H1 (cell line): ENCODE results near the gene TBC1D17. TPM values are rescaled to one million over a fixed set of nuclear protein-coding genes. Genes with fewer than 3 reads are reported as not detected.

Experiments used
- CTCF ChIA-PET: fragments of 300-600 bp; sonication (Branson Sonifier 250); formaldehyde crosslinking; loops from one replicate; lab custom pipeline; 2021; ENCODE audit not compliant: partially characterized antibody; lab: Charles Lee
- POLR2A ChIA-PET: fragments of 300-600 bp; sonication (Branson Sonifier 250); formaldehyde crosslinking; loops from one replicate; lab custom pipeline; 2021; ENCODE audit warnings: inconsistent platforms; ENCODE audit not compliant: partially characterized antibody; lab: Charles Lee
- DNase-seq, 2 experiments: peaks; one replicate each; pipeline versions ENCODE4 v3.0.0 to v3.0.0-alpha.2; 2010 to 2022; ENCODE audit warnings: low spot score in 2 of 2, low read depth in 1 of 2, mixed read lengths in 1 of 2
- FAIRE-seq: peaks from 2 replicates; lab custom pipeline; 2011; peaks lifted over from hg19 to GRCh38; lab: Jason Lieb, UNC
- H2AFZ ChIP-seq: 2 replicates; pipeline ENCODE4 v1.8.1; 2012; ENCODE audit warnings: low read length, inconsistent platforms
- H2AK5ac ChIP-seq: 2 replicates; pipeline ENCODE4 v1.6.1; 2013; ENCODE audit warnings: low read depth, low read length
- H2BK120ac ChIP-seq: replicated peaks from 2 replicates; pipeline ENCODE3; 2013; ENCODE audit warnings: low read depth, low read length, inconsistent platforms
- H2BK12ac ChIP-seq: 2 replicates; pipeline ENCODE4 v1.6.1; 2013; ENCODE audit warnings: low read depth, low read length
- H2BK15ac ChIP-seq: 2 replicates; pipeline ENCODE4 v1.6.1; 2013; ENCODE audit warnings: low read length
- H2BK20ac ChIP-seq: 2 replicates; pipeline ENCODE4 v1.6.1; 2013; ENCODE audit warnings: low read length
- H2BK5ac ChIP-seq: 2 replicates; pipeline ENCODE4 v1.6.1; 2013; ENCODE audit warnings: low read depth, low read length
- H3K14ac ChIP-seq: 2 replicates; pipeline ENCODE4 v1.6.1; 2013; ENCODE audit warnings: inconsistent platforms; ENCODE audit not compliant: insufficient read length
- H3K18ac ChIP-seq: 2 replicates; pipeline ENCODE4 v1.6.1; 2013; ENCODE audit warnings: low read length; ENCODE audit errors: extremely low read depth
- H3K23ac ChIP-seq: 2 replicates; pipeline ENCODE4 v1.6.1; 2013; ENCODE audit warnings: inconsistent platforms; ENCODE audit not compliant: insufficient read length
- H3K23me2 ChIP-seq: 2 replicates; pipeline ENCODE4 v1.6.1; 2013; ENCODE audit warnings: low read depth, low read length
- H3K27ac ChIP-seq: 2 replicates; pipeline ENCODE4 v1.6.1; 2011; ENCODE audit warnings: low read depth, low read length, inconsistent platforms
- H3K27me3 ChIP-seq, 4 experiments: replicated peaks in 1 of 4; 1 replicate in 1 of 4; 2 replicates in 3 of 4; pipeline versions ENCODE4 v1.6.1 to v1.8.1; 2011 to 2013; ENCODE audit warnings: low read length in 3 of 4, mild to moderate bottlenecking in 3 of 4, inconsistent platforms in 2 of 4, mixed read lengths in 2 of 4, moderate library complexity in 1 of 4; ENCODE audit not compliant: control insufficient read depth in 3 of 4, insufficient read depth in 3 of 4; ENCODE audit errors: extremely low read depth in 1 of 4
- H3K36me3 ChIP-seq, 4 experiments: 2 replicates each; pipeline versions ENCODE4 v1.6.1 to v1.8.1; 2011 to 2013; ENCODE audit warnings: mild to moderate bottlenecking in 4 of 4, low read length in 3 of 4, moderate library complexity in 2 of 4, control low read depth in 1 of 4, inconsistent platforms in 1 of 4; ENCODE audit not compliant: insufficient read depth in 4 of 4, control insufficient read depth in 2 of 4
- H3K4ac ChIP-seq: replicated peaks from 2 replicates; pipeline ENCODE3; 2013; ENCODE audit warnings: low read length, low read depth, mixed read lengths, inconsistent platforms; ENCODE audit not compliant: insufficient read length
- H3K4me1 ChIP-seq, 4 experiments: replicated peaks in 1 of 4; 1 replicate in 1 of 4; 2 replicates in 3 of 4; pipeline versions ENCODE4 v1.6.1 to v1.8.1; 2011 to 2013; ENCODE audit warnings: low read length in 3 of 4, inconsistent platforms in 2 of 4, mixed read lengths in 1 of 4; ENCODE audit not compliant: insufficient read depth in 4 of 4, control insufficient read depth in 3 of 4
- H3K4me2 ChIP-seq, 2 experiments: 2 replicates each; pipeline versions ENCODE4 v1.6.1 to v1.8.1; 2011 to 2013; ENCODE audit warnings: low read depth in 2 of 2, low read length in 2 of 2, control low read depth in 1 of 2, inconsistent platforms in 1 of 2, mild to moderate bottlenecking in 1 of 2; ENCODE audit not compliant: insufficient read depth in 1 of 2
- H3K4me3 ChIP-seq, 4 experiments: fragments of 200-600, 300-600 bp in 1 of 4; sonication (generic), shearing (Covaris generic), sonication (Bioruptor Twin) in 1 of 4; 2 replicates each; pipeline versions ENCODE4 v1.5.1 to v1.8.1; 2011 to 2016; ENCODE audit warnings: low read length in 4 of 4, low read depth in 3 of 4, control low read depth in 2 of 4, inconsistent platforms in 2 of 4, mild to moderate bottlenecking in 2 of 4, mixed read lengths in 1 of 4, moderate library complexity in 1 of 4; ENCODE audit not compliant: insufficient read depth in 2 of 4; ENCODE audit errors: extremely low read depth in 1 of 4
- H3K56ac ChIP-seq: replicated peaks from 2 replicates; pipeline ENCODE3; 2013; ENCODE audit warnings: low read depth, mild to moderate bottlenecking, mixed read lengths, low read length, inconsistent platforms; ENCODE audit not compliant: insufficient read length
- H3K79me1 ChIP-seq: 2 replicates; pipeline ENCODE4 v1.6.1; 2013; ENCODE audit warnings: low read depth, low read length, control low read depth
- H3K79me2 ChIP-seq, 2 experiments: 2 replicates each; pipeline versions ENCODE4 v1.6.1 to v1.8.1; 2012 to 2013; ENCODE audit warnings: low read length in 2 of 2, mild to moderate bottlenecking in 2 of 2, inconsistent platforms in 1 of 2; ENCODE audit not compliant: insufficient read depth in 2 of 2, control insufficient read depth in 1 of 2
- H3K9ac ChIP-seq, 4 experiments: replicated peaks in 1 of 4; 1 replicate in 1 of 4; 2 replicates in 3 of 4; pipeline versions ENCODE4 v1.6.1 to v1.8.1; 2011 to 2013; ENCODE audit warnings: low read depth in 3 of 4, low read length in 3 of 4, control low read depth in 2 of 4, mild to moderate bottlenecking in 2 of 4, moderate library complexity in 2 of 4, inconsistent platforms in 1 of 4; ENCODE audit errors: extremely low read depth in 1 of 4
- H3K9me3 ChIP-seq, 2 experiments: 2 replicates each; pipeline versions ENCODE4 v1.6.1 to v1.8.1; 2012 to 2013; ENCODE audit warnings: mild to moderate bottlenecking in 2 of 2, moderate library complexity in 2 of 2, control low read depth in 1 of 2, inconsistent platforms in 1 of 2, low read depth in 1 of 2, low read length in 1 of 2, mixed read lengths in 1 of 2; ENCODE audit not compliant: insufficient read depth in 2 of 2
- H4K20me1 ChIP-seq, 2 experiments: replicated peaks in 1 of 2; 2 replicates each; pipeline versions ENCODE3 to v1.8.1; 2011 to 2013; ENCODE audit warnings: inconsistent platforms in 2 of 2, low read length in 2 of 2, mild to moderate bottlenecking in 1 of 2; ENCODE audit not compliant: insufficient read depth in 2 of 2, control insufficient read depth in 1 of 2
- H4K5ac ChIP-seq: 2 replicates; pipeline ENCODE4 v1.6.1; 2013; ENCODE audit warnings: low read length, low read depth, mixed read lengths, inconsistent platforms; ENCODE audit not compliant: insufficient read length
- H4K8ac ChIP-seq: 2 replicates; pipeline ENCODE4 v1.8.0; 2013; ENCODE audit warnings: mild to moderate bottlenecking, moderate library complexity, low read length, inconsistent platforms; ENCODE audit not compliant: insufficient read depth; ENCODE audit errors: extremely low read depth
- H4K91ac ChIP-seq: replicated peaks from 2 replicates; pipeline ENCODE3; 2013; ENCODE audit warnings: low read length, mixed read lengths, inconsistent platforms; ENCODE audit not compliant: insufficient read length
- CHD1 ChIP-seq: IDR thresholded peaks from 2 replicates; pipeline ENCODE4 v1.6.1; 2012; ENCODE audit warnings: low read depth, low read length, improper control_type of control experiment
- FOSL1 ChIP-seq: IDR thresholded peaks from 2 replicates; pipeline ENCODE4 v1.6.1; 2011; ENCODE audit warnings: mild to moderate bottlenecking, low read depth, low read length, moderate library complexity; ENCODE audit not compliant: insufficient read depth
- HDAC2 ChIP-seq, 2 experiments: fragments of 300-600 bp in 1 of 2; sonication (generic) in 1 of 2; IDR thresholded peaks; 2 replicates each; pipeline ENCODE4 v1.6.1; 2011 to 2012; ENCODE audit warnings: low read depth in 2 of 2, low read length in 2 of 2, mild to moderate bottlenecking in 2 of 2, moderate library complexity in 2 of 2, borderline replicate concordance in 1 of 2, inconsistent platforms in 1 of 2
- JUND ChIP-seq: IDR thresholded peaks from 2 replicates; pipeline ENCODE4 v1.6.1; 2011; ENCODE audit warnings: mild to moderate bottlenecking, improper control_type of control experiment, low read length
- POLR2AphosphoS5 ChIP-seq: IDR thresholded peaks from 2 replicates; pipeline ENCODE4 v1.6.1; 2011; ENCODE audit warnings: low read depth, low read length
- RNF2 ChIP-seq: fragments of 200-900, 300-1000 bp; sonication (generic); IDR thresholded peaks from 2 replicates; pipeline ENCODE4 v1.7.1; 2016; ENCODE audit warnings: borderline replicate concordance, low read depth, mild to moderate bottlenecking, antibody characterized with exemption, low read length; ENCODE audit not compliant: poor library complexity, severe bottlenecking; ENCODE audit errors: missing control alignments
- SAP30 ChIP-seq: fragments of 300-600 bp; sonication (generic); IDR thresholded peaks from 2 replicates; pipeline ENCODE4 v1.7.1; 2012; ENCODE audit warnings: low read length, moderate library complexity, mild to moderate bottlenecking, inconsistent platforms; ENCODE audit not compliant: insufficient read depth, insufficient replicate concordance
- TBP ChIP-seq: IDR thresholded peaks from 2 replicates; pipeline ENCODE4 v1.6.1; 2011; ENCODE audit warnings: low read depth, low read length, improper control_type of control experiment
- TCF12 ChIP-seq: IDR thresholded peaks from 2 replicates; pipeline ENCODE4 v1.6.1; 2011; ENCODE audit warnings: low read depth, mild to moderate bottlenecking, low read length
- WGBS, 2 experiments: shearing (Covaris generic) in 1 of 2; methylation state at CpG; one replicate each; pipeline versions ENCODE4 v1.1.6 to v1.1.7; 2013 to 2015; ENCODE audit warnings: low lambda C conversion rate in 2 of 2, mixed read lengths in 2 of 2, inconsistent platforms in 1 of 2, low coverage in 1 of 2, missing lambda C conversion rate in 1 of 2; ENCODE audit not compliant: insufficient replicate concordance in 2 of 2, insufficient coverage in 1 of 2, insufficient read length in 1 of 2; ENCODE audit errors: extremely low coverage in 1 of 2, missing lambda C conversion rate in 1 of 2; 5-methylcytosine and 5-hydroxymethylcytosine counted together
- polyA plus RNA-seq, 7 experiments: library from polyadenylated mRNA; depleted of rRNA in 3 of 7; stranded (reverse) in 5 of 7; unstranded in 2 of 7; fragments of >200 nt in 5 of 7; fragments of 200-250 nt in 2 of 7; gene quantifications; 1 replicate in 5 of 7; 2 replicates in 1 of 7; 4 replicates in 1 of 7; pipeline versions ENCODE4 v1.2.1 to v1.2.3, GENCODE V29; 2011 to 2013; ENCODE audit warnings: missing spikeins in 2 of 7, mixed read lengths in 2 of 7
- total RNA-seq: library from RNA; stranded (reverse); fragmentation: NEBNext Ultra II Directional; extraction: Animal tissue kit (Norgen Biotek cat#: 25700); gene quantifications from 2 replicates; pipeline ENCODE4 v1.2.1, GENCODE V29; 2021

Gene TBC1D17
- total and polyA plus RNA-seq, 2 of the 8 experiments (the other 6 are each of a cell fraction or from before 2014, with no cell fraction given) = 30.3 to 44.9 TPM

DNA sequence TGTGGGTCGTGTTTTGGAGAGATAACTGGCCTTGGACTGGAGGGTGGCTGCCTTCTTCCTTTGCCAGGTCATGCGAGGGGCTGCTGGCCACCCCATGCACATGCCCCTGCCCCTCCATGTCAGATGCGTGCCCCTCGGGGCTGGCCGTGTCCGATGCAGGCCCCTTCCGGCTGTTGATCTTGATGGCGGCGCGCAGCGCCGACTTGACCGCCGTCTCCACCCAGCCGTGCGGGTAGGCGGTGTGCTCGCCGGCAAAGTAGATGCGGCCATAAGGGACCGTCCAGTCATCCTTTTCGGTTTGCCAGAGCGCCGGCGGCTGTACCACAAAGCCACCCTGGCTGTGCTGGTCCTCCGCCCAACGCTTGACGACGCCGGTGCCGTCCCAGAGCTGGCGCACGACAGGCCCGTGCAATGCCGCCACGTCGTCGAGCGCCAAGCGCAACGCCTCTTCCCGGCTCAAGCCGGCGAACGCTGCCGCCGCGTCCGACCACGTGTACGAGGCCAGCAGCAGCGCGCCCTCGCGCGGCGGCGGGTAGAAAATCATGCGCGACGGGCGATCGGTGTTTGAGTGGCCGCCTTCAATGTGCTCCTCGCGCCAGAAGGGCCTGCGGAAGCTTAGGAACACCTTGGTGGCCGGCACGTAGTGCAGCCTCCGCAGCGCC, 12.3 kb downstream of the TBC1D17 start:
- Histone ChIP-seq H3K36me3 (peaks cover 0 to 12% (median 1%) of the 10 kb centered on the region in 4 experiments; a peak in 5 of 8 replicates), H4K91ac (peak overlapping the region; percentile 95), H3K23me2 (peaks cover 2% of the 10 kb centered on the region; the same call in 1 of the 2 replicates), H3K9ac (peak overlapping the region in 1 of 4 experiments; percentile 48; a peak in 3 of 7 replicates), H3K9me3 (peaks cover 0 to 10% of the 10 kb centered on the region in 2 experiments; a peak in 3 of 4 replicates), H2BK20ac (no peak overlapping the region), H4K5ac (peak overlapping the region; percentile 48), H3K4me3 (peak overlapping the region; percentile 35 to 61 (median 42); a peak in 7 of 8 replicates), H2BK12ac (no peak overlapping the region), H2AFZ (no peak overlapping the region), H2AK5ac (no peak overlapping the region), H3K79me1 (no peaks in the 10 kb centered on the region), H3K27me3 (peaks cover 0 to 11% (median 6%) of the 10 kb centered on the region in 4 experiments; a peak in 4 of 7 replicates), H3K27ac (no peak overlapping the region), H3K4ac (peak overlapping the region; percentile 69), H3K14ac (no peak overlapping the region), H3K23ac (no peak overlapping the region), H2BK15ac (peak overlapping the region; percentile 95; the same call in 1 of the 2 replicates), H4K8ac (peak overlapping the region; percentile 93; the same call in 1 of the 2 replicates), H3K56ac (no peak overlapping the region), H3K79me2 (no peaks in the 10 kb centered on the region), H3K4me1 (peaks cover 0 to 10% (median 8%) of the 10 kb centered on the region in 4 experiments; a peak in 5 of 7 replicates), H3K18ac (peak overlapping the region; percentile 90), H2BK5ac (peak overlapping the region; percentile 75; the same call in 1 of the 2 replicates), H2BK120ac (no peak overlapping the region), H3K4me2 (peak overlapping the region; percentile 65 to 95), H4K20me1 (peaks cover 0 to 5% of the 10 kb centered on the region in 2 experiments)
- POLR2A ChIA-PET = interaction anchor here (0.8 to 9.5 kb wide), 18 partner anchors 8 to 214 kb away, joined by 3 to 82 read pairs (median 6); partner anchors contain the start of genes AKT1S1, ATF5, NUP62 and TBC1D17
- peak; percentile 88 to 94 for DNase-seq
- no peak for FAIRE-seq
- 41% methylated on average over 70 of the region's 71 CpGs; no CpG with 5 or more reads in 1 of the 2 experiments for WGBS, 2 experiments
- CTCF ChIA-PET = interaction anchor here (1.0 to 1.6 kb wide), 11 partner anchors 10 to 39 kb away, joined by 3 to 9 read pairs (median 4); partner anchors contain the start of genes AKT1S1 and PTOV1
- TF ChIP-seq SAP30 (no peak), JUND (peak; percentile 29; the same call in 1 of the 2 replicates), POLR2AphosphoS5 (peak; percentile 58), HDAC2 (IDR thresholded peaks at IDR 0.05; ENCODE audit: borderline replicate concordance in 1 of 2, low read depth in 2 of 2, low read length in 2 of 2) (peak in 1 of 2 experiments; percentile 93; a peak in 2 of 4 replicates), TCF12 (peak; percentile 85; the same call in 1 of the 2 replicates), FOSL1 (no peak), CHD1 (no peak), RNF2 (peak; percentile 78), TBP (peak; percentile 37; the same call in 1 of the 2 replicates)
